ENCODE data around the gene FAM219A.
"Not testable (repeated sequence)": the region's sequence is repeated elsewhere in the genome, so short reads cannot be mapped to it uniquely, and the experiment has no call there.

FAM219A gene

GRCh38 chr9:34482746-34483145 lies 24.4 kb upstream of the FAM219A start:
- not testable (repeated sequence) for DNase-seq

GRCh38 chr9:34481620-34482019 lies 23.2 kb upstream of the FAM219A start:
- not testable (repeated sequence) for DNase-seq

- no peak for DNase-seq
Observed at GRCh38 chr9:34479431-34479866, 21.1 kb upstream of the FAM219A start.

GRCh38 chr9:34477541-34477940 lies 19.2 kb upstream of the FAM219A start:
- DNase-seq, result no peak

- peak; percentile 63 for DNase-seq
Observed at GRCh38 chr9:34475097-34475496, 16.7 kb upstream of the FAM219A start.

- DNase-seq, result no peak
Observed at GRCh38 chr9:34465468-34465867, 7.1 kb upstream of the FAM219A start.

- no peak for DNase-seq
Observed at GRCh38 chr9:34464571-34464970, 6.2 kb upstream of the FAM219A start.

GRCh38 chr9:34463901-34464232 lies 5.5 kb upstream of the FAM219A start:
- DNase-seq, result no peak

GRCh38 chr9:34463098-34463900 lies 4.9 kb upstream of the FAM219A start:
- no peak for DNase-seq

GRCh38 chr9:34459941-34460340 lies 1.6 kb upstream of the FAM219A start:
- no peak for DNase-seq

GRCh38 chr9:34459356-34459755 lies 986 bp upstream of the FAM219A start:
- DNase-seq, result no peak

- no peak for DNase-seq
Observed at GRCh38 chr9:34458959-34459340, 580 bp upstream of the FAM219A start.

GRCh38 chr9:34457266-34458012 lies 931 bp downstream of the FAM219A start:
- DNase-seq, result peak; percentile 32

GRCh38 chr9:34456746-34457145 lies 1.6 kb downstream of the FAM219A start:
- no peak for DNase-seq

GRCh38 chr9:34456151-34456550 lies 2.2 kb downstream of the FAM219A start:
- no peak for DNase-seq

- peak; percentile 38 for DNase-seq
Observed at GRCh38 chr9:34454571-34455065, 3.8 kb downstream of the FAM219A start.

GRCh38 chr9:34452568-34452967 lies 5.8 kb downstream of the FAM219A start:
- DNase-seq, result no peak

GRCh38 chr9:34451545-34451944 lies 6.8 kb downstream of the FAM219A start:
- DNase-seq, result no peak

GRCh38 chr9:34451135-34451534 lies 7.2 kb downstream of the FAM219A start:
- DNase-seq, result no peak

GRCh38 chr9:34450644-34451043 lies 7.7 kb downstream of the FAM219A start:
- DNase-seq, result no peak

GRCh38 chr9:34446951-34447350 lies 11.4 kb downstream of the FAM219A start:
- no peak for DNase-seq

GRCh38 chr9:34446468-34446891 lies 11.9 kb downstream of the FAM219A start:
- DNase-seq, result no peak

GRCh38 chr9:34443976-34444375 lies 14.4 kb downstream of the FAM219A start:
- DNase-seq, result no peak

- no peak for DNase-seq
Observed at GRCh38 chr9:34443533-34443932, 14.8 kb downstream of the FAM219A start.
